ENCODE results near the gene CCNF. TPM values are rescaled to one million over a fixed set of nuclear protein-coding genes. Genes with fewer than 3 reads are reported as not detected.

The CCNF gene
- total and polyA plus RNA-seq, 2 of the 8 experiments (the other 6 are each of a cell fraction or from before 2014, with no cell fraction given) = 15.4 to 54.3 TPM

DNA sequence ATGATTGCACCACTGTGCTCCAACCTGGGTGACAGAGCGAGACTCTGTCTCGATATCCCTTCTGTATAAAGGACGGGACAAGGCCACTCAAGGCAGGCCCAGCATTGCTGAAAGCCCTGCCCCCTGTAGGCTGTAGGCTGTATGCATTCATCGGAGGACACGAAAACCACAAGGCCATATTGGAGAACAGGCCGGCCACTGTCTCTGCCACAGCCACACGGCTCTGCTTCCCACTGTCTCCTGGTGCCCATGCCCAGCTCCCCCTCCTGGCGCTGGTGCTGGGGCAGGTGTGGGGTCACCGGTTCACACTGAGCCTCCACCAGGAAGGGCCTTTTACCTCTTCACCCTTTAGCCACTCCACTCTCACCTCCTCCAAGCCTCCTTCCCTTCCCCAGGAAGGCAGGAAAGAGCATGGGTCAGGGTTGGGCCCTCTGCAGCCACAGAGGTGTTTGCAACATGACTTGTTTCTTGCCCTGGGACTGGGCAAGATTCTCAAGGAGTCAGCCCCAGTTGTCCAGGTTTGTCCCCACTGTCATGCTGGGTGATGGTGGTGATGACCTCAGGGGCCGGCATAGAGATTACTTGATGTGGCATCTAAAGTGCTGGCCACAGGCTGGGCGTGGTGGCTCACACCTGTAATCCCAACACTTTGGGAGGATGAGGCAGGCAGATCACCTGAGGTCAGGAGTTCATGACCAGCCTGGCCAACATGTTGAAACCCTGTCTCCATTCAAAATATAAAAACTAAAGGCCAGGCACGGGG is 36.6 kb downstream of the CCNF start:
- Histone ChIP-seq H3K79me2 (ENCODE audit: control insufficient read depth in 1 of 2, insufficient read depth in 2 of 2, low read length in 2 of 2) (peaks cover 0 to 3% of the 10 kb centered on the region in 2 experiments; a peak in 2 of 4 replicates), H4K20me1 (replicated peaks in 1 of 2; ENCODE audit: control insufficient read depth in 1 of 2, insufficient read depth in 2 of 2, low read length in 2 of 2) (peaks cover 2 to 5% of the 10 kb centered on the region in 2 experiments), H2AK5ac (ENCODE audit: low read depth, low read length) (no peak overlapping the region), H2BK20ac (ENCODE audit: low read length) (no peak overlapping the region), H3K9me3 (ENCODE audit: insufficient read depth in 2 of 2, low read depth in 1 of 2, low read length in 1 of 2) (no peaks in the 10 kb centered on the region), H3K36me3 (ENCODE audit: control insufficient read depth in 2 of 4, insufficient read depth in 4 of 4, low read length in 3 of 4) (peaks cover 0 to 16% (median 8%) of the 10 kb centered on the region in 4 experiments; a peak in 4 of 8 replicates), H3K14ac (ENCODE audit: insufficient read length) (no peak overlapping the region), H2BK15ac (ENCODE audit: low read length) (no peak overlapping the region), H2AFZ (ENCODE audit: low read length) (no peak overlapping the region), H3K4me1 (replicated peaks in 1 of 4; ENCODE audit: control insufficient read depth in 3 of 4, insufficient read depth in 4 of 4, low read length in 3 of 4) (peaks cover 0 to 32% (median 22%) of the 10 kb centered on the region in 4 experiments; a peak in 6 of 7 replicates), H3K27me3 (replicated peaks in 1 of 4; ENCODE audit: control insufficient read depth in 3 of 4, extremely low read depth in 1 of 4, insufficient read depth in 3 of 4, low read length in 3 of 4) (peaks cover 4 to 27% (median 23%) of the 10 kb centered on the region in 4 experiments), H4K5ac (ENCODE audit: insufficient read length, low read depth, low read length) (no peak overlapping the region), H3K18ac (ENCODE audit: extremely low read depth, low read length) (no peak overlapping the region), H2BK12ac (ENCODE audit: low read depth, low read length) (no peak overlapping the region), H3K79me1 (ENCODE audit: low read depth, low read length) (peaks cover 8% of the 10 kb centered on the region), H3K23me2 (ENCODE audit: low read depth, low read length) (peaks cover 12% of the 10 kb centered on the region; the same call in 1 of the 2 replicates), H3K4me3 (ENCODE audit: extremely low read depth in 1 of 4, insufficient read depth in 2 of 4, low read depth in 3 of 4, low read length in 4 of 4) (no peak overlapping the region), H3K56ac (replicated peaks; ENCODE audit: insufficient read length, low read depth, low read length) (no peak overlapping the region), H2BK120ac (replicated peaks; ENCODE audit: low read depth, low read length) (no peak overlapping the region), H3K23ac (ENCODE audit: insufficient read length) (no peak overlapping the region), H4K91ac (replicated peaks; ENCODE audit: insufficient read length, low read length) (no peak overlapping the region), H3K4me2 (ENCODE audit: insufficient read depth in 1 of 2, low read depth in 2 of 2, low read length in 2 of 2) (no peak overlapping the region), H4K8ac (ENCODE audit: extremely low read depth, insufficient read depth, low read length) (no peak overlapping the region), H2BK5ac (ENCODE audit: low read depth, low read length) (no peak overlapping the region), H3K4ac (replicated peaks; ENCODE audit: insufficient read length, low read depth, low read length) (no peak overlapping the region), H3K9ac (replicated peaks in 1 of 4; ENCODE audit: extremely low read depth in 1 of 4, low read depth in 3 of 4, low read length in 3 of 4) (no peak overlapping the region; a peak in 1 of 7 replicates), H3K27ac (ENCODE audit: low read depth, low read length) (no peak overlapping the region)
- DNase-seq (ENCODE audit: low read depth in 1 of 2, low spot score in 2 of 2) (peak in 1 of 2 experiments; percentile 63), FAIRE-seq (no peak)
- ChIA-PET POLR2A (ENCODE audit: partially characterized antibody) (interaction anchor here (0.7 to 1.4 kb wide), 5 partner anchors 9 to 220 kb away, joined by 3 to 4 read pairs (median 3); partner anchors contain the start of gene AMDHD2), CTCF (ENCODE audit: partially characterized antibody) (interaction anchor here (1.0 kb wide), 1 partner anchor 13 kb away, joined by 3 read pairs; no protein-coding TSS in a partner anchor)
- WGBS, 2 experiments (ENCODE audit: extremely low coverage in 1 of 2, insufficient coverage in 1 of 2, insufficient read length in 1 of 2, insufficient replicate concordance in 2 of 2, low coverage in 1 of 2, low lambda C conversion rate in 2 of 2, missing lambda C conversion rate in 1 of 2) = 87% methylated on average over 12 of the region's 12 CpGs; no CpG with 5 or more reads in 1 of the 2 experiments
- no peak for TF ChIP-seq KDM5A (IDR thresholded peaks at IDR 0.05; ENCODE audit: low read length)
- TF ChIP-seq SAP30 (IDR thresholded peaks at IDR 0.05; ENCODE audit: insufficient read depth, insufficient replicate concordance, low read length) = no peak
- TF ChIP-seq RXRA (IDR thresholded peaks at IDR 0.05; ENCODE audit: insufficient read depth, low read depth, low read length) = no peak
- no peak for TF ChIP-seq SUZ12 (IDR thresholded peaks at IDR 0.05; ENCODE audit: low read length)
- no peak for TF ChIP-seq POLR2AphosphoS5 (IDR thresholded peaks at IDR 0.05; ENCODE audit: low read depth, low read length)
- TF ChIP-seq, protein P1, sequence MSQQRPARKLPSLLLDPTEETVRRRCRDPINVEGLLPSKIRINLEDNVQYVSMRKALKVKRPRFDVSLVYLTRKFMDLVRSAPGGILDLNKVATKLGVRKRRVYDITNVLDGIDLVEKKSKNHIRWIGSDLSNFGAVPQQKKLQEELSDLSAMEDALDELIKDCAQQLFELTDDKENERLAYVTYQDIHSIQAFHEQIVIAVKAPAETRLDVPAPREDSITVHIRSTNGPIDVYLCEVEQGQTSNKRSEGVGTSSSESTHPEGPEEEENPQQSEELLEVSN (IDR thresholded peaks at IDR 0.05) = no peak
- no peak for TF ChIP-seq YY1 (IDR thresholded peaks at IDR 0.05; ENCODE audit: low read depth, low read length)
- TF ChIP-seq TEAD4 (IDR thresholded peaks at IDR 0.05; ENCODE audit: low read depth, low read length) = no peak
- TF ChIP-seq FOSL1 (IDR thresholded peaks at IDR 0.05; ENCODE audit: insufficient read depth, low read depth, low read length) = 0 out of 2 replicates have a peak, but pooled peaks have one; percentile 41
- no peak for TF ChIP-seq SIRT6 (IDR thresholded peaks at IDR 0.05; ENCODE audit: low read length)
- peak; percentile 41 to 52; a peak in 3 of 4 replicates for TF ChIP-seq RAD21 (IDR thresholded peaks at IDR 0.05 in 1 of 2, conservative IDR thresholded peaks at IDR 0.05 in 1 of 2; ENCODE audit: low read depth in 2 of 2, low read length in 2 of 2)
